PFSK-1 (cell line): ENCODE measurements around the gene SYTL2.

Experiments
- FOXP2 ChIP-seq: optimal IDR thresholded peaks from 2 replicates; pipeline ENCODE3; 2011; ENCODE audit warnings: borderline replicate concordance, control low read depth, inconsistent platforms; ENCODE audit not compliant: insufficient read depth; ENCODE audit errors: extremely low read length, extremely low read depth
- POLR2AphosphoS5 ChIP-seq: IDR thresholded peaks from 2 replicates; pipeline ENCODE4 v1.6.1; 2012; ENCODE audit warnings: low read depth, mild to moderate bottlenecking, control low read depth, low read length, moderate library complexity
- REST ChIP-seq, 2 experiments: IDR thresholded peaks; 2 replicates each; pipeline versions ENCODE4 v1.6.1 to v1.8.0; 2011 to 2012; ENCODE audit warnings: low read depth in 2 of 2, low read length in 2 of 2, control low read depth in 1 of 2, inconsistent platforms in 1 of 2, mild to moderate bottlenecking in 1 of 2, moderate library complexity in 1 of 2; ENCODE audit not compliant: insufficient read depth in 1 of 2
- SIN3A ChIP-seq: IDR thresholded peaks from 2 replicates; pipeline ENCODE4 v1.6.1; 2012; ENCODE audit warnings: mild to moderate bottlenecking, low read length, moderate library complexity, borderline replicate concordance; ENCODE audit not compliant: insufficient read depth
- TAF1 ChIP-seq: IDR thresholded peaks from 2 replicates; pipeline ENCODE4 v1.6.1; 2012; ENCODE audit warnings: low read length, control low read depth, borderline replicate concordance; ENCODE audit not compliant: insufficient read depth

SYTL2 gene

GRCh38 chr11:85750646-85751045, 60.3 kb downstream of the SYTL2 start:
- TF ChIP-seq REST (IDR thresholded peaks at IDR 0.05; ENCODE audit: insufficient read depth in 1 of 2, low read depth in 2 of 2, low read length in 2 of 2) = no peak

GRCh38 chr11:85749884-85750283, 61.1 kb downstream of the SYTL2 start:
- no peak for TF ChIP-seq SIN3A
- TF ChIP-seq TAF1 = no peak
- no peak for TF ChIP-seq FOXP2
- TF ChIP-seq REST (IDR thresholded peaks at IDR 0.05; ENCODE audit: insufficient read depth in 1 of 2, low read depth in 2 of 2, low read length in 2 of 2) = no peak
- TF ChIP-seq POLR2AphosphoS5 = no peak

- no peak for TF ChIP-seq TAF1
- no peak for TF ChIP-seq REST (IDR thresholded peaks at IDR 0.05; ENCODE audit: insufficient read depth in 1 of 2, low read depth in 2 of 2, low read length in 2 of 2)
- TF ChIP-seq FOXP2 = no peak
- no peak for TF ChIP-seq SIN3A
- TF ChIP-seq POLR2AphosphoS5 = no peak
Observed at GRCh38 chr11:85749287-85749834, 61.6 kb downstream of the SYTL2 start.

GRCh38 chr11:85748455-85748891, 62.5 kb downstream of the SYTL2 start:
- TF ChIP-seq FOXP2 (no peak), POLR2AphosphoS5 (no peak), SIN3A (no peak), TAF1 (no peak), REST (IDR thresholded peaks at IDR 0.05; ENCODE audit: insufficient read depth in 1 of 2, low read depth in 2 of 2, low read length in 2 of 2) (no peak)

GRCh38 chr11:85746670-85747069, 64.3 kb downstream of the SYTL2 start:
- TF ChIP-seq TAF1 (no peak), SIN3A (no peak), REST (IDR thresholded peaks at IDR 0.05; ENCODE audit: insufficient read depth in 1 of 2, low read depth in 2 of 2, low read length in 2 of 2) (no peak), POLR2AphosphoS5 (no peak), FOXP2 (no peak)
